ENCODE measurements around the gene MYLIP. TPM values are rescaled to one million over a fixed set of nuclear protein-coding genes. Genes with fewer than 3 reads are reported as not detected.

Gene MYLIP
- total RNA-seq, 1 experiment from 2014 or later: 50.0 TPM

DNA sequence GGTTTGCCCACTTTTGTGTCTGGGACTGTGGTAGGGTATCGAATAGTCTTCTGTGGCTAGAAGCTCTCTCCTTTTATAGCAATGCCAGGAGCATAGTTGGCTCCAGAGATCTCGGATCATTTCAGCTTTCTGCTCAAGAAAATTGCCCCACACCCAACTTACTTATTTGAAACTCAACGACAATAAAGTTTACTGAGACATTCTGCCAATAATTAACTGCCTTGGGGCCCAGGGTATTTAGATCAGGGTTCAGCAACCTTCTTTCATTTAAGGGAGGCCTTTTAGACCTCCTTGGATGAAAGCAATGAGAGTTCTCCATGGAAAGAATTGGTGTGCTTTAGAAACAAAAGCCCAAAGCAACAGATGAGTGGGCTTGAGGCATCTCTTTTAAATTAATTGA is 55.7 kb downstream of the MYLIP start:
- Mint-ChIP-seq H3K4me3 (no peak overlapping the region), H3K27ac (no peak overlapping the region), H3K4me1 (peaks cover 12% of the 10 kb centered on the region), H3K36me3 (peaks cover 3% of the 10 kb centered on the region), H3K27me3 (ENCODE audit: low read depth) (no peaks in the 10 kb centered on the region), H3K9me3 (peaks cover 6% of the 10 kb centered on the region)
- DNase-seq (ENCODE audit: low spot score) (no peak), ATAC-seq (no peak)
- POLR2A ChIA-PET: no interaction called here
- CTCF ChIA-PET: interaction anchor here (0.9 to 2.9 kb wide), 12 partner anchors 10 to 493 kb away, joined by 3 to 57 read pairs (median 10); no protein-coding TSS in a partner anchor
- no peak for TF ChIP-seq ATF1 (CRISPR knock-in tag; IDR thresholded peaks at IDR 0.05)
- TF ChIP-seq, protein P1, sequence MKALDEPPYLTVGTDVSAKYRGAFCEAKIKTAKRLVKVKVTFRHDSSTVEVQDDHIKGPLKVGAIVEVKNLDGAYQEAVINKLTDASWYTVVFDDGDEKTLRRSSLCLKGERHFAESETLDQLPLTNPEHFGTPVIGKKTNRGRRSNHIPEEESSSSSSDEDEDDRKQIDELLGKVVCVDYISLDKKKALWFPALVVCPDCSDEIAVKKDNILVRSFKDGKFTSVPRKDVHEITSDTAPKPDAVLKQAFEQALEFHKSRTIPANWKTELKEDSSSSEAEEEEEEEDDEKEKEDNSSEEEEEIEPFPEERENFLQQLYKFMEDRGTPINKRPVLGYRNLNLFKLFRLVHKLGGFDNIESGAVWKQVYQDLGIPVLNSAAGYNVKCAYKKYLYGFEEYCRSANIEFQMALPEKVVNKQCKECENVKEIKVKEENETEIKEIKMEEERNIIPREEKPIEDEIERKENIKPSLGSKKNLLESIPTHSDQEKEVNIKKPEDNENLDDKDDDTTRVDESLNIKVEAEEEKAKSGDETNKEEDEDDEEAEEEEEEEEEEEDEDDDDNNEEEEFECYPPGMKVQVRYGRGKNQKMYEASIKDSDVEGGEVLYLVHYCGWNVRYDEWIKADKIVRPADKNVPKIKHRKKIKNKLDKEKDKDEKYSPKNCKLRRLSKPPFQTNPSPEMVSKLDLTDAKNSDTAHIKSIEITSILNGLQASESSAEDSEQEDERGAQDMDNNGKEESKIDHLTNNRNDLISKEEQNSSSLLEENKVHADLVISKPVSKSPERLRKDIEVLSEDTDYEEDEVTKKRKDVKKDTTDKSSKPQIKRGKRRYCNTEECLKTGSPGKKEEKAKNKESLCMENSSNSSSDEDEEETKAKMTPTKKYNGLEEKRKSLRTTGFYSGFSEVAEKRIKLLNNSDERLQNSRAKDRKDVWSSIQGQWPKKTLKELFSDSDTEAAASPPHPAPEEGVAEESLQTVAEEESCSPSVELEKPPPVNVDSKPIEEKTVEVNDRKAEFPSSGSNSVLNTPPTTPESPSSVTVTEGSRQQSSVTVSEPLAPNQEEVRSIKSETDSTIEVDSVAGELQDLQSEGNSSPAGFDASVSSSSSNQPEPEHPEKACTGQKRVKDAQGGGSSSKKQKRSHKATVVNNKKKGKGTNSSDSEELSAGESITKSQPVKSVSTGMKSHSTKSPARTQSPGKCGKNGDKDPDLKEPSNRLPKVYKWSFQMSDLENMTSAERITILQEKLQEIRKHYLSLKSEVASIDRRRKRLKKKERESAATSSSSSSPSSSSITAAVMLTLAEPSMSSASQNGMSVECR (CRISPR knock-in tag; IDR thresholded peaks at IDR 0.05; ENCODE audit: borderline replicate concordance): no peak
- TF ChIP-seq ZNF121 (CRISPR knock-in tag; IDR thresholded peaks at IDR 0.05): no peak
- TF ChIP-seq EMX1 (CRISPR knock-in tag; IDR thresholded peaks at IDR 0.05): no peak
- TF ChIP-seq MXD4 (CRISPR knock-in tag; IDR thresholded peaks at IDR 0.05; ENCODE audit: borderline replicate concordance): no peak
- TF ChIP-seq, protein P2, sequence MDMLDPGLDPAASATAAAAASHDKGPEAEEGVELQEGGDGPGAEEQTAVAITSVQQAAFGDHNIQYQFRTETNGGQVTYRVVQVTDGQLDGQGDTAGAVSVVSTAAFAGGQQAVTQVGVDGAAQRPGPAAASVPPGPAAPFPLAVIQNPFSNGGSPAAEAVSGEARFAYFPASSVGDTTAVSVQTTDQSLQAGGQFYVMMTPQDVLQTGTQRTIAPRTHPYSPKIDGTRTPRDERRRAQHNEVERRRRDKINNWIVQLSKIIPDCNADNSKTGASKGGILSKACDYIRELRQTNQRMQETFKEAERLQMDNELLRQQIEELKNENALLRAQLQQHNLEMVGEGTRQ (CRISPR knock-in tag; IDR thresholded peaks at IDR 0.05): no peak
- TF ChIP-seq ZNF396 (CRISPR knock-in tag; IDR thresholded peaks at IDR 0.05; ENCODE audit: borderline replicate concordance): no peak
- TF ChIP-seq, protein P3, sequence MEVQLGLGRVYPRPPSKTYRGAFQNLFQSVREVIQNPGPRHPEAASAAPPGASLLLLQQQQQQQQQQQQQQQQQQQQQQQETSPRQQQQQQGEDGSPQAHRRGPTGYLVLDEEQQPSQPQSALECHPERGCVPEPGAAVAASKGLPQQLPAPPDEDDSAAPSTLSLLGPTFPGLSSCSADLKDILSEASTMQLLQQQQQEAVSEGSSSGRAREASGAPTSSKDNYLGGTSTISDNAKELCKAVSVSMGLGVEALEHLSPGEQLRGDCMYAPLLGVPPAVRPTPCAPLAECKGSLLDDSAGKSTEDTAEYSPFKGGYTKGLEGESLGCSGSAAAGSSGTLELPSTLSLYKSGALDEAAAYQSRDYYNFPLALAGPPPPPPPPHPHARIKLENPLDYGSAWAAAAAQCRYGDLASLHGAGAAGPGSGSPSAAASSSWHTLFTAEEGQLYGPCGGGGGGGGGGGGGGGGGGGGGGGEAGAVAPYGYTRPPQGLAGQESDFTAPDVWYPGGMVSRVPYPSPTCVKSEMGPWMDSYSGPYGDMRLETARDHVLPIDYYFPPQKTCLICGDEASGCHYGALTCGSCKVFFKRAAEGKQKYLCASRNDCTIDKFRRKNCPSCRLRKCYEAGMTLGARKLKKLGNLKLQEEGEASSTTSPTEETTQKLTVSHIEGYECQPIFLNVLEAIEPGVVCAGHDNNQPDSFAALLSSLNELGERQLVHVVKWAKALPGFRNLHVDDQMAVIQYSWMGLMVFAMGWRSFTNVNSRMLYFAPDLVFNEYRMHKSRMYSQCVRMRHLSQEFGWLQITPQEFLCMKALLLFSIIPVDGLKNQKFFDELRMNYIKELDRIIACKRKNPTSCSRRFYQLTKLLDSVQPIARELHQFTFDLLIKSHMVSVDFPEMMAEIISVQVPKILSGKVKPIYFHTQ (CRISPR knock-in tag; IDR thresholded peaks at IDR 0.05): no peak
- TF ChIP-seq SMAD3 (CRISPR knock-in tag; IDR thresholded peaks at IDR 0.05; ENCODE audit: borderline replicate concordance): no peak
- no peak for TF ChIP-seq TCF7 (CRISPR knock-in tag; IDR thresholded peaks at IDR 0.05; ENCODE audit: low read depth)
- TF ChIP-seq, protein P4, sequence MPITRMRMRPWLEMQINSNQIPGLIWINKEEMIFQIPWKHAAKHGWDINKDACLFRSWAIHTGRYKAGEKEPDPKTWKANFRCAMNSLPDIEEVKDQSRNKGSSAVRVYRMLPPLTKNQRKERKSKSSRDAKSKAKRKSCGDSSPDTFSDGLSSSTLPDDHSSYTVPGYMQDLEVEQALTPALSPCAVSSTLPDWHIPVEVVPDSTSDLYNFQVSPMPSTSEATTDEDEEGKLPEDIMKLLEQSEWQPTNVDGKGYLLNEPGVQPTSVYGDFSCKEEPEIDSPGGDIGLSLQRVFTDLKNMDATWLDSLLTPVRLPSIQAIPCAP (CRISPR knock-in tag; IDR thresholded peaks at IDR 0.05): no peak
- TF ChIP-seq, protein P5, sequence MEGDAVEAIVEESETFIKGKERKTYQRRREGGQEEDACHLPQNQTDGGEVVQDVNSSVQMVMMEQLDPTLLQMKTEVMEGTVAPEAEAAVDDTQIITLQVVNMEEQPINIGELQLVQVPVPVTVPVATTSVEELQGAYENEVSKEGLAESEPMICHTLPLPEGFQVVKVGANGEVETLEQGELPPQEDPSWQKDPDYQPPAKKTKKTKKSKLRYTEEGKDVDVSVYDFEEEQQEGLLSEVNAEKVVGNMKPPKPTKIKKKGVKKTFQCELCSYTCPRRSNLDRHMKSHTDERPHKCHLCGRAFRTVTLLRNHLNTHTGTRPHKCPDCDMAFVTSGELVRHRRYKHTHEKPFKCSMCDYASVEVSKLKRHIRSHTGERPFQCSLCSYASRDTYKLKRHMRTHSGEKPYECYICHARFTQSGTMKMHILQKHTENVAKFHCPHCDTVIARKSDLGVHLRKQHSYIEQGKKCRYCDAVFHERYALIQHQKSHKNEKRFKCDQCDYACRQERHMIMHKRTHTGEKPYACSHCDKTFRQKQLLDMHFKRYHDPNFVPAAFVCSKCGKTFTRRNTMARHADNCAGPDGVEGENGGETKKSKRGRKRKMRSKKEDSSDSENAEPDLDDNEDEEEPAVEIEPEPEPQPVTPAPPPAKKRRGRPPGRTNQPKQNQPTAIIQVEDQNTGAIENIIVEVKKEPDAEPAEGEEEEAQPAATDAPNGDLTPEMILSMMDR (IDR thresholded peaks at IDR 0.05): no peak
- TF ChIP-seq ZNF219 (CRISPR knock-in tag; IDR thresholded peaks at IDR 0.05; ENCODE audit: borderline replicate concordance): no peak
- TF ChIP-seq, protein P6, sequence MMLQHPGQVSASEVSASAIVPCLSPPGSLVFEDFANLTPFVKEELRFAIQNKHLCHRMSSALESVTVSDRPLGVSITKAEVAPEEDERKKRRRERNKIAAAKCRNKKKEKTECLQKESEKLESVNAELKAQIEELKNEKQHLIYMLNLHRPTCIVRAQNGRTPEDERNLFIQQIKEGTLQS (CRISPR knock-in tag; conservative IDR thresholded peaks at IDR 0.05): no peak
- no peak for TF ChIP-seq ZNF671 (CRISPR knock-in tag; IDR thresholded peaks at IDR 0.05)
- TF ChIP-seq SP1 (CRISPR knock-in tag; conservative IDR thresholded peaks at IDR 0.05): no peak
- TF ChIP-seq GTF2I (CRISPR knock-in tag; conservative IDR thresholded peaks at IDR 0.05): no peak
- TF ChIP-seq, protein P7, sequence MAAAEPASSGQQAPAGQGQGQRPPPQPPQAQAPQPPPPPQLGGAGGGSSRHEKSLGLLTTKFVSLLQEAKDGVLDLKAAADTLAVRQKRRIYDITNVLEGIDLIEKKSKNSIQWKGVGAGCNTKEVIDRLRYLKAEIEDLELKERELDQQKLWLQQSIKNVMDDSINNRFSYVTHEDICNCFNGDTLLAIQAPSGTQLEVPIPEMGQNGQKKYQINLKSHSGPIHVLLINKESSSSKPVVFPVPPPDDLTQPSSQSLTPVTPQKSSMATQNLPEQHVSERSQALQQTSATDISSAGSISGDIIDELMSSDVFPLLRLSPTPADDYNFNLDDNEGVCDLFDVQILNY (CRISPR knock-in tag; IDR thresholded peaks at IDR 0.05): no peak
- TF ChIP-seq SMAD4 (CRISPR knock-in tag; IDR thresholded peaks at IDR 0.05): no peak
- TF ChIP-seq ZBTB21 (CRISPR knock-in tag; IDR thresholded peaks at IDR 0.05; ENCODE audit: borderline replicate concordance): no peak
